ENCODE measurements around the gene UBP1.
"Not testable (repeated sequence)": the region's sequence is repeated elsewhere in the genome, so short reads cannot be mapped to it uniquely, and the experiment has no call there.

The UBP1 gene

DNA sequence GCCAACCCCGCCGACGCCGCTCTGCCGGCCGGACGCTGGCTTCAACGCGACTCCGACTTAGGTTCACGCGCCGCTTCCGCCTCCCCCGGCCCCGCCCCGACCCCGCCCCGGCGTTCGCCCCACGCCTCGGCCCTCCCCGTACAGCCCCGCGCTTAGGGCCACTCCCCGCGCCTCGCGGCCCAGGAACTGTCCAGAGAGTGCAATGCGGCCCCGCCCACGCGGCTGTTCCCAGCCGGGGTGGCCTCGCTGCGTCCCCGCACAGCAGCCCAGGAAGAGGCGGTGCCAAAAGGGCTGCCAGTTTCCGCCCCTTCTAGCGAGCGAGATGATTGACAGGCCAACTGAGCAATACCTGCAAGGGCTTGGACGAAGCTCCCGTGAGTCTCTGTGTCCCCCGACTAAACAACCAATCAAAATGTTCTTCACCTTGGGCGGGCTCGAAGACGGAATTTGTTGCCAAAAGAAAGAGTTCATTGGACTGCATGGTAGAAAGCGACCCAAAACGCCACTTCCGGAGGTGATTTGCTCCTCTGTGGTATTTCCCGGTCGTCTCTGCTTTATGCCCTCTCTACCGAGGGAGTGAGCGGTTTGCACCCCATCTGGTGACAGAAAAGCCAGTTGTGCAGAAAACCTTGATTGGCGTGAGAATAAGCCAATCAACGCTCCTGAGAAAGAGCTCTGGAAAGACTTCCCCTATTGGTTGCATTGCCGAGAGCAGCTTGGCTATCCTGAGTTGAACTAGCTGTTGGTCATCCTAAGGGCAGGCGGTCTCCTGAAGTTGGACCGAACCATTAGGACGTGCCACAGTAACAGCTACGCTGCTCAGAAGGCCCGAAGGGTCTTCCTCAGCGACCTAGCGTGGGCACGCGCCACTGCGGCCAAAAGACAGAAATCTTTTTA is at the start of gene UBP1:
Gene UBP1 (minus strand): TSS at position 78 of the 897 bp plus-strand sequence. CDS start 557 bp downstream, outside the sequence.
- FAIRE-seq: peak; percentile 98

DNA sequence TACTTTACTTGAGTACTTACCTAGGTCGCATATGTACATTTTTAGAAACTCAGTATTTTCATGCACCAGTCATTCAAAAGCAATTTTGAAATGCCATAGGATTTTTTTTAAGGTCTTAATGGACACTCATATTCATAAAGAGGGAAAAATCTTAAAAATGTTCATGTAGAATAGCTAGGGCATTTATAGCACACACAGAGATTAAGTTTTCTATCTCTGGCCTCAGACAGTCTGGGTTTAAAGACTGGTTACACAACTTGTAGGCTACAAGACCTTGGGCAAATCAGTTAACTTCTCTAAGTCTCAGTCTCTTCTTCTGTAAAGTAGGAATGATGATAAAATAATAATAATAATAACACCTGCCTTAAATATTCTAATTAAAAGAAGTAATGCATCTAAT is 48.5 kb upstream of the UBP1 start:
- FAIRE-seq: no peak

- no peak for FAIRE-seq
These were observed 48.0 kb upstream of the UBP1 start for GRCh38 chr3:33488246-33488645.

DNA sequence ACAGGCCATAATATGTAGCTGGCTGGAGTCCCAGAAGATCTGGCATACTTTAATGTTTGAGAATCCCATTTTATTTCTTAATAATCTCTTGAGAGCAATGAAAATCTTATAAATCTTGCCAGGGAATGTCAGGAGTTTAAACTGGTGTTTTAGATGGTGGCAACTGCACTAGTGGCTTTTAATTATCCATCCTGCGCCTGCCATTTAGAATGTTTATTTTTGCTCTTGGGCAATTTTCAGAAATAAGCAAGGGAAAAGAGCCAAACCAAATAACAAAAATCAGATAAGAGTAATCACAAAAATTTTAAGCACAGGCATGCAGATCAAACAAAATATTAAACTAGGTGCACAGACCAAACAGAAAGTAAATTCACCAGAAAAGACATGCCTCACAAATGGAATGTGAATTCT is 41.9 kb upstream of the UBP1 start:
- no peak for FAIRE-seq

GRCh38 chr3:33474896-33475295 is 34.7 kb upstream of the UBP1 start:
- no peak for FAIRE-seq

GRCh38 chr3:33473813-33474212 is 33.6 kb upstream of the UBP1 start:
- no peak for FAIRE-seq

DNA sequence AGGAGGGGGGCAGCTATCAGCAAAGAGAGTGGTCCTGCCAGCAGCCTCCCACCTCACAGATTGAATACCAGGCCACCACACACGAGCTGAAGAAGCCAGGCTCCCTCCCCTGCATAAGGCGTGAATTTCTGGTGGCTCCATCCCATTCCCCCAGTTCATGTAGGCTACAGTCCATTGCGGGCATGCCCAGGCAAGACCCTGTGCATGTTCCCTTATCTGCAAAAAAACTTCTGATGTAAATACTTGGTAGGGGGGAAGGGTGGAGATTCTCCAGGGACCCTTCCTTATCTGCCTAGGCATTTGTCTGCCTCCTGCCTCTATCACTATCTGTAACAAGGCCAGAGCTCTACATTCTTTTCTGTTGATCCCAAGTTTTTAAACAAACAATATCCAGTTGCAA is 27.6 kb upstream of the UBP1 start:
- no peak for FAIRE-seq

DNA sequence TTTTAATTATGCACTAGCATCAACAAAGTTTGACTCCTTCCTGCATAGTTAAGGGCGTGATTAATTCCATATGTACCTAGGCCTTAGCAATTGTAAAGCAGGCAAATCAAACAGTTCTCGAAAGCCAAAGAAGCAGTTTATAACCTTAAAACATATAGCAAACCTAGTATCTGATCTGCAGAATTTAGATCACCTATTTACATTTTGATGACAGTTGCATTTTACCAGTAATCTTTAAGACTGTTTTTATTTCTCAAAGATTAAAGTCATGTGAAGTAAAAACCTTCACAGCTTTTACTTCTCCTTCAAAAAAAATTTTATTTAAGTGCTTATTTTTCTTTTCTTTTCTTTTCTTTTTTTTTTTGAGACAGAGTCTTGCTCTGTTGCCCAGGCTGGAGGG is 20.9 kb upstream of the UBP1 start:
- no peak for FAIRE-seq

GRCh38 chr3:33459577-33459976 is 19.4 kb upstream of the UBP1 start:
- FAIRE-seq: not testable (repeated sequence)

GRCh38 chr3:33458446-33458845 is 18.2 kb upstream of the UBP1 start:
- FAIRE-seq: no peak

GRCh38 chr3:33456756-33457155 is 16.6 kb upstream of the UBP1 start:
- no peak for FAIRE-seq

GRCh38 chr3:33453331-33453761 is 13.1 kb upstream of the UBP1 start:
- no peak for FAIRE-seq

- not testable (repeated sequence) for FAIRE-seq
These were observed 11.8 kb upstream of the UBP1 start for GRCh38 chr3:33451994-33452393.

DNA sequence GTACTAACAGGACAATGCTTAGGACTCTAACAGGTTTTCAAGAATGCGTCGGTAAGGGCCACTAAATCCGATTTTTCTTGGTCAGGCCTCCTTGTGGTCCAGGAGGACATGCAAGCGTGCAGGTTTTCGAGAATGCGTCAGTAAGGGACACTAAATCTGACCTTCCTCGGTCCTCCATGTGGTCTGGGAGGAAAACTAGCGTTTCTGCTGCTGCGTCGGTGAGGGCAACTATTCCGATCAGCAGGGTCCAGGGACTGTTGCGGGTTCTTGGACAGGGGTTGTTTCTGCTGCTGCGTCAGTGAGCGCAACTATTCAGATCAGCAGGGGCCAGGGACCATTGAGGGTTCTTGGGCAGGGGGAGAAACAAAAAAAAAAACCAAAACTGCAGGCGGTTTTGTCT is 7.8 kb upstream of the UBP1 start:
- FAIRE-seq: no peak

DNA sequence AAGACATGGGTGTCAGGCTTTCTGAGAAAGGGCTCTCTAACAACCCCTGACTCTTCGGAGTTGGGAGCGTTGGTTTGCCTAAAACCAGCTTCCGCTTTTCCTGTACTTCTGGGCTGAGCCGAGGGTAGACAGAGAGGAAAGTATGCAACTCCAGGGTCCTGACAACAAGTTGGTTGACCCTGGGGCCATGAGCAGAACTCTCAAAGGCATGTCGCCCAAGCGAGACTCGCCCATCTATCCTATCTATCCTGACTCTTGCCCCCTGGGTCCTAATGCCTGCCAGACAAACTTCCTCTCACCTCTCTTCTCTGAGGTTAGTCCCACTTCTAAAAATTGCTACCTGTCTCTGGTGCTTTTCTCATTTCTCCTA is 7.0 kb upstream of the UBP1 start:
- not testable (repeated sequence) for FAIRE-seq

GRCh38 chr3:33442190-33442589 is 2.0 kb upstream of the UBP1 start:
- no peak for FAIRE-seq

DNA sequence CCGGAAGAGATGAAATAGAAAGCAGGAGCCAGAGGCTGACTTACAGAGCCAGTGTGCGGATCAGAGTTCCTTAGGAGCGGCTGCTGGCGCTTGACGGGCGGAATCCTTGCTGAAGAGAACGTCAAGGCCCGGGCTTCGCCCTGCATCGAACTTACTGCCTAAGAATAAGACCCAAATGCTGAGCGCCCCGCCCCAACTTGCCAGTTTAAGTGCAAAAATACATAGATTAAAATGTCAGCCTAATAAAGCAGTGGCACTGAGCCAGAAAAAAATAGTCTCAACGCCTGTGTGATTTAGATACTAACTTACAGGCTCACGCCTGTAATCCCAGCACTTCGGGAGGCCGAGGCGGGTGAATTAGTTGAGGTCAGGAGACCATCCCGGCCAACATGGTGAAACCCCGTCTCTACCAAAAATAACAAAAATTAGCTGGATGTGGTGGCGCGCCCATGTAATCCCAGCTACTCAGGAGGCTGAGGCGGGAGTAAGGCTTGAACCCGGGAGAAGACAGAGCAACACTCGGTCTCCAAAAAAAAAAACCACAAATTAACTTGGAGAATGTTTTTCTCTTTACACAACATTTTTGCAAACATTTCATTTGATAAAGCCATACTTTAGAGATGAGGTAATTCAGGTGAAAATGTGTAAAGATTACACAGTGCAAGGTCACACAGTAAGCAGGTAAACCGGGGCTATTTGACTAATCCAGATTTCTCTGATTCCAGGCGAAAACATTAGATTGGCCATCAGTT is 1.2 kb upstream of the UBP1 start:
- no peak for FAIRE-seq

DNA sequence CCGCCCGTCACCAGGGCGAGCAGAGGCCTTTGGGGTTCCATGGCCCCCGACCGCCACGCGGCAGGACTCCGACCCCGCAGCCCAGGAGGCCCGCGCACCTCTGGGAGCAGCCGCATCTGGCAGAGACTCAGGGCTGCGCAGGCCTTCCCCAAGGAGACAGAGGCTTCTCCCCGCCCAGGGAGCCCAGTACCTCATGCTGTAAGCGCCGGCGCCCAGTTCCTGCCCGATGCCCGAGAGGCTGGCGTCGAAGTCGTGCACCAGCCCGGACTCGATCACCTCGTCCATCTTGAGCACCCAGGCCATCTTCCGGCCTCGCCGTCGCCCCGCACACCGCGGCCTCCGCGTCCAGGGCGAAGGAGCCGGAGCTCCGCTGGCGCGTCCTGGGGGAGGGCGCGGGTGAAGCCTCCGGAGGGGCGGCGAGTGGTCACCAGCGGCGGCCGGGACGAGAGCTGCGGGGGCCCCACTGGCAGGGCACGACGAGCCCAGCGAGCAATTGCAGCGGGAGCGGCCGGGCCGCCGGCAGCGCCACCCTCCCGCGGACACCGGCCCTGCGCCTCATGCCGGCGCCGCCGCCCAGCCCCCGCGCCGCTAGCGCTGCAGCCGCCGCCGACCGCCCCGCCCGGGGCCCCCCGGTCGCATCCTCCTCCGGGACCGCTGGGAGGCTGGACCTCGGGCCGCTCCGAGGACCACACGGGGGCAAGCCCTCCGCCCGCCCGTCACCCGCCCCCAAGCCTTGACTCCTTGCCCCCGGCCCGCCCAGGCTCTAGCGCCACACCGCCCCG is 468 bp downstream of the UBP1 start:
- no peak for FAIRE-seq

GRCh38 chr3:33438881-33439545 is 1.2 kb downstream of the UBP1 start:
- no peak for FAIRE-seq

DNA sequence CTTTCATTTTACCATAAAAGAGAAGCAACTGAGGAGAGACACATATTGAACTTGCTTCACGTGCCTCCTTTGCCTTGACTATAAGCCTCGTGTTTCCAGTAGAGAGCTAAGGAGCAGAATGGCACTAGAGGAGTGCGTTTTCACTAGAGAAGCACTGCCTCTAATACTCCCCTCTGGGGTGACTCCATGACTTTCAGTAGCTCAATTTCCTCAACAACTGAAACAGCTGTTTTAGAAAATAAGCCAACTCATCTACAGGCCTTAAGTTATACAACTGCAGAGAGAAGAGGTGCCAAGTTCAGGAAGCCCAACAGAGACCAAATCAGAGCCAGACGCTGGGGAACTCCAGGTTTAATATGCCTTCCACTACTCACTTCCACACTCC is 1.9 kb downstream of the UBP1 start:
- FAIRE-seq: no peak

DNA sequence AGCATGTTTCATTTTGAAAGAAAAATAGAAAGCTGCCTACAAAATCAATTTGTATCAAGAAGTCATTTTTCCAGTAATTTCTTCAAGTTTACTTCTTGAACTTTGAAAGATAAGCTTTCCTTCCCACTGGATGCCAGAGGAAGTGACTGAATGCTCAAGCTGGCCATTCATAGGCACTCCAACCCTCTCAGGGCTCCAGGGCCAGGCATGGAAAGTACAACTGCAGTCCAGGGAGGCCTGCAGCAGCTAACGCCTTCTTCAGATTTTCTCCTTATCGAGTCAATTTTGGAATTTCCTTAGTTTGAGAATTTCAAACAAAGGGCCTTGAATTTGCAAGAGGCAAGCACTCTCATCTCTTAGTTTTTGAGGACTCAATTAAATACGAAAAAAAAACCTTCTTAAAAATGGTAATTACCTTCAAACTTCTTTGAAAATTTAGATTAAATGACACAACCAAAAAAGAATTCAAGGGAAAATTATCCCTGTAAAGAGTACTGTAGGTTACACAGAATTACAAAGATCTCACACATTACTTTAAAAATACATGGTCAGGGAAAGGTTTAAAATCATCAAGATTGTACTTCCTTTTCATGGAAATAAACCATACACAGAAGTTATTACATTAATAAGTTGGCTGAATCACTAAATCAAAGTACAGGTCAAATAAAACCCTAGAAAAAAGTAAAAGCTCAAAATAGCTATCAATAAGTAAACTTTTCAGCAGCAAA is 2.5 kb downstream of the UBP1 start:
- no peak for FAIRE-seq

- FAIRE-seq: no peak
These were observed 6.4 kb downstream of the UBP1 start for GRCh38 chr3:33433843-33434242.

Measured in A204.1 (cell line).